Activated CD8-positive, alpha-beta memory T cell treated with anti-CD3 and anti-CD28 coated beads, Interleukin-2, amount 10 ng/mL, durations not matched to agents 7 days and 5 days (primary cell): ENCODE results near the gene MRC1. TPM values are rescaled to one million over a fixed set of nuclear protein-coding genes. Genes with fewer than 3 reads are reported as not detected.

ENCODE experiments used
- ATAC-seq: fragments of 150-1000 bp; cut with Tn5 transposase; one replicate; pipeline ENCODE4 v1.10.0; 2021; ENCODE audit warnings: moderate library complexity
- CTCF ChIA-PET: fragments of 350-600 bp; sonication (Branson Sonifier 250); formaldehyde crosslinking; loops from one replicate; lab custom pipeline; 2021; ENCODE audit warnings: antibody characterized with exemption; lab: Charles Lee
- DNase-seq: peaks from one replicate; pipeline ENCODE4 v3.0.0-alpha.2; 2020
- H3K27ac Mint-ChIP-seq: one replicate; pipeline ENCODE4 v1.8.0; 2021; ENCODE audit warnings: mild to moderate bottlenecking, mixed read lengths
- H3K27me3 Mint-ChIP-seq: one replicate; pipeline ENCODE4 v1.8.0; 2021; ENCODE audit warnings: mixed read lengths
- H3K36me3 Mint-ChIP-seq: one replicate; pipeline ENCODE4 v1.8.0; 2021; ENCODE audit warnings: mild to moderate bottlenecking, mixed read lengths
- H3K4me1 Mint-ChIP-seq: one replicate; pipeline ENCODE4 v1.8.0; 2021; ENCODE audit warnings: mixed read lengths
- H3K4me3 Mint-ChIP-seq: one replicate; pipeline ENCODE4 v1.8.0; 2021; ENCODE audit warnings: mild to moderate bottlenecking, moderate library complexity, mixed read lengths
- H3K9me3 Mint-ChIP-seq: one replicate; pipeline ENCODE4 v1.8.0; 2022; ENCODE audit warnings: low read depth, mixed read lengths
- microRNA-seq: library from miRNA; unstranded; fragments of <30 nt; microRNA quantifications from one replicate; pipeline ENCODE4 v1.2.0, GENCODE V29; 2022
- total RNA-seq, 2 experiments: library from RNA; stranded (reverse); gene quantifications; one replicate each; pipeline ENCODE4 v1.2.3, GENCODE V29; 2021

MRC1 gene
- total RNA-seq, 2 experiments from 2014 or later, result 0.05 TPM; not detected in 1

- peaks cover 2% of the 10 kb centered on the region for H3K9me3 Mint-ChIP-seq
These were observed 145.7 kb downstream of the MRC1 start for GRCh38 chr10:17954861-17955260.

GRCh38 chr10:17958049-17958448 lies 148.9 kb downstream of the MRC1 start:
- ATAC-seq (no peak), DNase-seq (no peak)
- Mint-ChIP-seq H3K27me3 (no peaks in the 10 kb centered on the region), H3K27ac (no peak overlapping the region), H3K9me3 (peaks cover 2% of the 10 kb centered on the region), H3K36me3 (no peaks in the 10 kb centered on the region), H3K4me3 (no peak overlapping the region), H3K4me1 (no peaks in the 10 kb centered on the region)
- CTCF ChIA-PET, result no interaction called here

More at GRCh38 chr10:17954861-17955260, 145.7 kb downstream of the MRC1 start:
- no peak overlapping the region for H3K4me3 Mint-ChIP-seq
- H3K4me1 Mint-ChIP-seq, result no peaks in the 10 kb centered on the region
- no peak overlapping the region for H3K27ac Mint-ChIP-seq
- H3K36me3 Mint-ChIP-seq, result no peaks in the 10 kb centered on the region
- H3K27me3 Mint-ChIP-seq, result no peaks in the 10 kb centered on the region
- CTCF ChIA-PET, result no interaction called here
- DNase-seq (no peak), ATAC-seq (no peak)

GRCh38 chr10:17959870-17960269 lies 150.7 kb downstream of the MRC1 start:
- CTCF ChIA-PET, result no interaction called here
- no peaks in the 10 kb centered on the region for H3K27me3 Mint-ChIP-seq
- no peaks in the 10 kb centered on the region for H3K4me1 Mint-ChIP-seq
- H3K4me3 Mint-ChIP-seq, result no peak overlapping the region
- no peaks in the 10 kb centered on the region for H3K36me3 Mint-ChIP-seq
- no peak overlapping the region for H3K27ac Mint-ChIP-seq
- no peak for ATAC-seq
- DNase-seq, result no peak
- H3K9me3 Mint-ChIP-seq, result peaks cover 5% of the 10 kb centered on the region

Small RNA genes within 50 kb of the gene (microRNA-seq; reads per million reads assigned to microRNA genes)
- gene MIR511, result not detected

Other genes starting within 250 kb of the MRC1 start
- gene HACD1, start 192.0 kb upstream of the MRC1 start, total RNA-seq, result 1 to 10 TPM in 1 of 2 experiments, under 1 TPM in 1; 0.93 to 6.6 TPM
- gene STAM, start 165.2 kb upstream of the MRC1 start, total RNA-seq, result 10 to 100 TPM; 27.4 to 47.2 TPM
- gene TMEM236, start 57.1 kb upstream of the MRC1 start, total RNA-seq, result under 1 TPM; 0.06 to 0.12 TPM
- not detected for gene SLC39A12, start 142.6 kb downstream of the MRC1 start, total RNA-seq